ENCODE measurements around the gene LINGO3.
A peak's percentile ranks its signal among the peaks of the same experiment; 100 is the strongest.

LINGO3 gene

GRCh38 chr19:2339644-2340310, 31.8 kb upstream of the LINGO3 start:
- DNase-seq (ENCODE audit: low read depth) = no peak

- DNase-seq (ENCODE audit: low read depth) = no peak
Observed at GRCh38 chr19:2338751-2339643, 31.0 kb upstream of the LINGO3 start.

- no peak for DNase-seq (ENCODE audit: low read depth)
Observed at GRCh38 chr19:2338055-2338615, 30.2 kb upstream of the LINGO3 start.

GRCh38 chr19:2337329-2337707, 29.4 kb upstream of the LINGO3 start:
- peak; percentile 29 for DNase-seq (ENCODE audit: low read depth)

GRCh38 chr19:2336528-2337328, 28.8 kb upstream of the LINGO3 start:
- DNase-seq (ENCODE audit: low read depth) = no peak

GRCh38 chr19:2335848-2336247, 27.9 kb upstream of the LINGO3 start:
- DNase-seq (ENCODE audit: low read depth) = no peak

GRCh38 chr19:2334986-2335846, 27.3 kb upstream of the LINGO3 start:
- no peak for DNase-seq (ENCODE audit: low read depth)

GRCh38 chr19:2334426-2334825, 26.5 kb upstream of the LINGO3 start:
- no peak for DNase-seq (ENCODE audit: low read depth)

- DNase-seq (ENCODE audit: low read depth) = no peak
Observed at GRCh38 chr19:2333807-2334211, 25.9 kb upstream of the LINGO3 start.

- no peak for DNase-seq (ENCODE audit: low read depth)
Observed at GRCh38 chr19:2333027-2333806, 25.3 kb upstream of the LINGO3 start.

GRCh38 chr19:2332341-2333026, 24.5 kb upstream of the LINGO3 start:
- no peak for DNase-seq (ENCODE audit: low read depth)

- no peak for DNase-seq (ENCODE audit: low read depth)
Observed at GRCh38 chr19:2331601-2332246, 23.8 kb upstream of the LINGO3 start.

- no peak for DNase-seq (ENCODE audit: low read depth)
Observed at GRCh38 chr19:2330632-2331284, 22.8 kb upstream of the LINGO3 start.

GRCh38 chr19:2330255-2330631, 22.3 kb upstream of the LINGO3 start:
- DNase-seq (ENCODE audit: low read depth) = no peak

- no peak for DNase-seq (ENCODE audit: low read depth)
Observed at GRCh38 chr19:2329501-2329916, 21.6 kb upstream of the LINGO3 start.

- no peak for DNase-seq (ENCODE audit: low read depth)
Observed at GRCh38 chr19:2329149-2329478, 21.2 kb upstream of the LINGO3 start.

GRCh38 chr19:2328401-2329148, 20.6 kb upstream of the LINGO3 start, which contains the start of the genes LSM7 and SPPL2B:
Gene LSM7 (minus strand): TSS chr19:2328586. CDS start chr19:2328566, 20 bp downstream.
Gene SPPL2B (plus strand): TSS chr19:2328684. CDS start chr19:2328710, 26 bp downstream.
- peak; percentile 89 for DNase-seq (ENCODE audit: low read depth)
